Skin epidermis (tissue), 12 donors: Measurements from ENCODE around the gene LDAH.
"Not testable (repeated sequence)": the region's sequence is repeated elsewhere in the genome, so short reads cannot be mapped to it uniquely, and the experiment has no call there.

ENCODE experiments used
- H3K27ac ChIP-seq, 21 experiments: fragments of 200-600 bp; sonication (generic) in 11 of 21; one replicate each; pipeline ENCODE4 v1.5.0; 2020; ENCODE audit warnings: mild to moderate bottlenecking in 3 of 21, inconsistent platforms in 2 of 21, moderate library complexity in 2 of 21
- H3K4me3 ChIP-seq, 7 experiments: fragments of 200-600 bp; sonication (generic) in 2 of 7; one replicate each; pipeline ENCODE4 v1.5.0; 2020; ENCODE audit warnings: inconsistent platforms in 2 of 7, mild to moderate bottlenecking in 2 of 7, moderate library complexity in 1 of 7

LDAH gene

DNA sequence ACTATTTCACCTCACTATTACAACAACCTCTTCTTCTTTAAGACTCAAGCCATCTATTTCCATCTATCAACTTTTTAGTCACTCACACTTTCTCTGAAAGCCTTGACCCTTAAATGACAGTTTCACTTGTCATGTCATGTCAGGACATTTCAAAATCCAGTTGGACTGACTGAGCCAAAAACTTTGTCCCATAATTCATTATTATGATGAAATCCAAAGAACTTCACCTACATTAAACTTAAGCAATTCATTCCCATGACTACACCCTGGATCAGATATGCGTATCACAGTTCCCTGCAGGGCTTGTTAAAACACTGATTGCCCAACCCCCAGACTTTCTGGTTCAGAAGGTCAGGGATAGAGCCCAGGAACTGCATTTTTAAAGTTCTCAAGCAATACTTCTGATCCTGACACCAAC, 26.5 kb downstream of the LDAH start:
- H3K27ac ChIP-seq, result no peak overlapping the region
- no peak overlapping the region for H3K4me3 ChIP-seq

DNA sequence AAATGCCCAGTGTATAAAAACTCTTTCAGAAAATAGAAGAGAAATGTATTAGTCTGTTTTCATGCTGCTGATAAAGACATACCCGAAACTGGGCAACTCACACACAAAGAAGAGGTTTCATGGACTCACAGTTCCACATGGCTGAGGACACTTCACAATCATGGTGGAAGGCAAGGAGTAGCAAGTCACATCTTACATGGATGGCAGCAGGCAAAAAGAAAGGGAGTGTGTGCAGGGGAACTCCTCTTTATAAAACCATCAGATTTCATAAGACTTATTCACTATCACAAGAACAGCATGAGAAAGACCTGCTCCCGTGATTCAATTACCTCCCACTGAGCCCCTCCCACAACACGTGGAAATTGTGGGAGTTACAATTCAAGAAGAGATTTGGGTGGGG, 29.0 kb downstream of the LDAH start:
- H3K4me3 ChIP-seq, result not testable (repeated sequence)

DNA sequence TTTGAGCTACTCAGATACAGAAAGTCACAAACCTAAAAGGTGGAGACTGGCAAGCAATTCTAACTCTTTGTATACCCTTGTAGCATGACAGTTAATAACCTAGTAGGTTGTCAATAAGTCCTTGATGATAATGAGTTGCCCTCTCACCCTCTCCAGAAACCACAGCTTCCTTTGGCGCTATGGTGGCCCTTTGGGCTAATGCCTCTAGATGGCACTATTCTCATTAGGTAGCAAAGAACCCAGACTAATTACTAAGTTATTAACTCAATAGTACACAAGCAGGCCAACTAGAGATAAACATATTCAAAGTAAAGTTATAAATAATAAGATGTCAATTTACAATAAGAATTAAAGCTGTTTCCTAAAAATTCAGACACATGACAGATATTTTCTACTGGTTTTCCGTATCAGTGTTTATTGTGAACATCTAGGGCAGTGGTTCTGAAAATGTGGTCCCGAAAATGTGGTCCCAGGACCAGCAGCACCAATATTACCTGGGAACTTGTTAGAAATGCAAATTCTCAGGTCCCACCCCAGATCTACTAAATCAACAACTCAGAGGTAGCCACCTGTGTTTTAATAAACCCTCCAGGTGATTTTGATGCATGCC, 41.1 kb downstream of the LDAH start:
- Histone ChIP-seq H3K4me3 (no peak overlapping the region), H3K27ac (no peak overlapping the region)

More for the DNA sequence above, 29.0 kb downstream of the LDAH start:
- H3K27ac ChIP-seq, result not testable (repeated sequence)

DNA sequence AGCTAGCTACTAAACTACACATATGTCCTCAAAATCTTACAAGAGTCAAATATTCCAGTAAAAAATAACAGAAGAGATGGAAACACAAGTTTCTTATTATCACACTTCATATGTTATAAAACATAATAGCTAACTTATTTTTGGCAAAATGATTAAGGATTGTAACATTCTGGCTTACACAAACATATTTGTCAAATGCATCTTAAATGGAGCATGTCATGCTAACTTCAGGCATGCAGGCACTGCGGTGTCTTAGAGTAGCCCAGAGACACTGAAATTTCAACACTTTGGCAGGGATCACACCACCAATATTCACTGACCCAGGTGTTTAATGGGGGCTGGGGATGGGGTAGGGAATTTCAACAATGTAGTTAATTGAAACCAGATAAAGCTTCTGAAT, 51.6 kb downstream of the LDAH start:
- no peak overlapping the region for H3K27ac ChIP-seq

DNA sequence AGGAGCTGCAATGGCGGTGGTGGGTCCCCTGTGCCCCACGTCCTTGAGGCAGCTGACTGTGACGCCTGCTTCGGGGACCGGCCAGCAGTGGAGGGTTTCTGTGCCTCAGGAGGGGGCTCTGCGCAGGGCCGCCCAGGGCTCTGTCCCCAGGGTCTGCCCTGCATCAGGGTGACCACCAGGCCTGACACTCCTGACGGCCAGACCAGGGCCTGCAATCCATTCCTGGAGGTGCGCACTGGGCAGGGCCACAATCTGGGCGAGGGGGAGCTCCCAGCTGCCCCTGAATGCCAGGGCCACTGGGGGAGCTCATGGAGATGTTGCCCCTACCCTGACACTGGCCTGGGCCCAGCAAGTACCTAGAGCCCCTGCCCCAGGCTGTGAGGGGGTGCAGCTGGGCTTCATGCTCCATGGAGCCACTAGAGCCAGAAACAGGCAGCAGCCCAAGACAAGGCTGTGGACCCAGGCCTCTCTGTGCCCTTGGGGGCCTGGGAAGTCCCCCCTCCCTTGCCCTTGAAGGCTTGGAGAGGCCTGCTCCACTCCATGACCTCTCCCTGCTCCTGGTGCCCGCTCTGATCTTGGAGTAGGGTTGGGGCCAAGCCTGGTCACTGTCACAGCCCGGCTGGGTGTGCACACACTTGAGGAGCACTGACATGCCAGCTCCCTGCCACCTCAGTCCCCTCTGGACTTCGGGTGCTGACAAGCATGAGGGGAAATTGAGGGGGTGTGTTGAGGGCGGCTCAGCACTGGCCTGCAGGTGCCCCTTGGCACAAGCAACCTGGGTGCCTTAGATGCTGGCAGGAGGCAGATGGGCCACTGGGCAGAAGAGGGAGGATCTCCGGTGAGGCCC, 55.9 kb downstream of the LDAH start:
- Histone ChIP-seq H3K27ac (no peak overlapping the region), H3K4me3 (no peak overlapping the region)

More for the DNA sequence above, 51.6 kb downstream of the LDAH start:
- H3K4me3 ChIP-seq, result no peak overlapping the region

DNA sequence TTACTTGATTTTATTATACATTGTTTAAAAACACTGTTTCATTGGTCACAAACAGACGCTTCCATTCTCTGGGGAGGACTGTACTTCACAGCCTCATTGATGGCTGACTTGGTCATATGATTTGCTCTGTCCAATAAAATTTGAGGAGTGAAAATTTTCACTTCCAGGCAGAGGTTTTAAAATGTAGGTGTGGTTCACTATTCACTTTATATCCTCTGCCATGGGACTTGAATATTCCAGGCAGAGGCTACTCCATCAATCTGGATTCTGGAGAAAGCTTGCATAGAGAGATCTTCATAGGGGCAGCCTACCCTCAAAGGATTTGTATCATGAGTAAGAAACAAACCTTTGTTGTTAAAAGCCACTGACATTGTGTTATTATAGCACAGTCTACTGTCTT, 56.7 kb downstream of the LDAH start:
- Histone ChIP-seq H3K4me3 (no peak overlapping the region), H3K27ac (no peak overlapping the region)

DNA sequence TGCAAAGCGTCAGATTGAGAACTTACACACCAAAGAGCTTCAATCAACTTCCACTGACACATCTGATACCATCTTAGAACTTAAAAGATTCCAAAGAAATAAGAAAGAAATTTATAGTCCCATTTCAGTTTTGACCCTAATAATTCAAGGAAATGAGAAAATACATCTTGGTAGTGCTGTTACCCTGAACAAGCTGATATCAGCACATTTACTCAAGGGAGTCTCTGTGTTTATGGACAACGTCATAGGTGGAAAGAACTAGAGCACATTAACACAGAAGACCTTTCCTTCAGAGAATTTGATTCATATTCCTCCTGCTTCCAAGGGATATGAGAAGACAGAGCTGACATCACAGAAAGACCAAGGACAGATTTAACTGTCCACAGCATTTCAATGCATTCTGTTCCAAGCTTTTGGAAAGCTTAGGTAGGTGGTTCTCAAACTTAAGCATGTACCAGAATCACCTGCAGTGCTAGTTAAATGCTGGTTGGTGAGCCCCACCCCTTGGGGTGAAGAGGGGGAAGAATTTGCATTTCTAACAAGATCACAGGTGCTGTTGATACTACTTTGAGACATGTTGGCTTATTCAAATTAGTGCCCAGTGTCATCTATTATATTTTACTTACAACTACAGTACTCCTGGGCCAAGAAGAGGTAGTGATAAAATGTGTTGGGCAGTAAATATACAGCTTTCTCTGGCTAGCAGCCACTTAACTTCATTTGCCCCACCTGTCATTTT, 59.8 kb downstream of the LDAH start:
- H3K4me3 ChIP-seq, result no peak overlapping the region
- no peak overlapping the region for H3K27ac ChIP-seq

DNA sequence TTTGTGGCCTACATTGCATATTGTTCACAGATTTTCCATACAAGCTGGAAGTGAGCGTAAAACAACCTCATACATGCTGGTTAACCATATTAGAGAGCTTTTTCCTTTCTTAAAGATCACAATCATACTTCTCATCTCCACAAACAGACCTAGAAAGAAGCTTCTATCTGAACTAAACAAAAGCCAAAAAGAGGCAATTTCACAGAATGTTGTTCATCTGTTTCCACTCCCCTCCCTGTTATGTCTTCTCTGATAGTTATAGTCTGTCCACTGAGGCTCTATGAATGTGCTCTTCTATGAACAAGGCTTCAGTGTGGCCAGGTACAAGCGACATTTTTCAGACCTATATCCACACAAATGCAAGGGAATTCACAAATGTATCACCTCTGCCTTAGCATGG, 63.4 kb downstream of the LDAH start:
- Histone ChIP-seq H3K4me3 (no peak overlapping the region), H3K27ac (no peak overlapping the region)

DNA sequence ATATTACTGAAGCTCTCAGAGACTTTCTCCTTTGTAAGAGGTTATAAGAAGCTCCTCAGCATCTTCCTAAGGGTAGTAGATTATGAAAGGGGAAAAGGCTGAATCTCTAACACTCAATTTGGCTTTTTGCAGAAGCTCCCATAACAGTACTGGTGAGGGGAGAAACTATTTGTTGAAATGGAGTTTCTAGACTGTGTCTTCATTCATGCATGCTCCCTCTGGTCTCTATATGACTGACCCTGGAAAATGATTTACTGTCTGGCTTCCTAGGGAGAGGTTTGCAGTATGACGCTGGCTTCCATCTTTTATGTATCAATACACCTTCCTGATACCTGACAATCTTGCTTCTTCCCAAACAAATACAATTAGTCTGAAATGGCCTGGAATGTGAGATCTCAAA, 63.9 kb downstream of the LDAH start:
- H3K4me3 ChIP-seq, result no peak overlapping the region
- H3K27ac ChIP-seq, result no peak overlapping the region

DNA sequence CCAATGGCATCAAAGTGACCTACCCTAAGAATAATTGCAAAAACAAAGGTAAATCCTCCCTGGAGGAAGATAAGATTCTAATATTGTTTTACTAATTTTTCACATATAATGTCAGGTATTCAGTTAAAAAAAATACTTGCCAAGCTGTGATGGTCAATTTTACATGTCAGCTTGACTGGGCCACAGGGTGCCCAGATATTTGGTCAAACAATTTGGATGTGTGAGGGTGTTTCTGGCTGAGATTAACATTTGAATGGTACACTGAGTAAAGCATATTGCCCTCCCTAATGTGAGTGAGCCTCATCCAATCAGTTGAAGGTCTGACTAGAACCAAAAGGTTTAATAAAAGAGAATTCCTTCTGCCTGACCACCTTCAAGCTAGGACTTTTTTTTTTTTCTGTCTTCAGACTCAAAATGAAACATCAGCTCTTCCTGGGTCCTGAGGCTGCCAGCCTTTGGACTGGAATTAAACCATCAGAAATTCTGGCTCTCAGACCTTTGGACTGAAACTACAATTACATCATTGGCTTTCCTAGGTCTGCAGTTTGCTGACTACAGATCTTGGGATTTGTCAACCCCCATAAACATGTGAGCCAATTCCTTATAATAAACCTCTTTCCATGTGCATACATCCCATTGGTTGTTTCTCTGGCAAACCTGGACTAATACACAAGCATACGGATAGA, 65.4 kb downstream of the LDAH start:
- Histone ChIP-seq H3K4me3 (no peak overlapping the region), H3K27ac (no peak overlapping the region)

DNA sequence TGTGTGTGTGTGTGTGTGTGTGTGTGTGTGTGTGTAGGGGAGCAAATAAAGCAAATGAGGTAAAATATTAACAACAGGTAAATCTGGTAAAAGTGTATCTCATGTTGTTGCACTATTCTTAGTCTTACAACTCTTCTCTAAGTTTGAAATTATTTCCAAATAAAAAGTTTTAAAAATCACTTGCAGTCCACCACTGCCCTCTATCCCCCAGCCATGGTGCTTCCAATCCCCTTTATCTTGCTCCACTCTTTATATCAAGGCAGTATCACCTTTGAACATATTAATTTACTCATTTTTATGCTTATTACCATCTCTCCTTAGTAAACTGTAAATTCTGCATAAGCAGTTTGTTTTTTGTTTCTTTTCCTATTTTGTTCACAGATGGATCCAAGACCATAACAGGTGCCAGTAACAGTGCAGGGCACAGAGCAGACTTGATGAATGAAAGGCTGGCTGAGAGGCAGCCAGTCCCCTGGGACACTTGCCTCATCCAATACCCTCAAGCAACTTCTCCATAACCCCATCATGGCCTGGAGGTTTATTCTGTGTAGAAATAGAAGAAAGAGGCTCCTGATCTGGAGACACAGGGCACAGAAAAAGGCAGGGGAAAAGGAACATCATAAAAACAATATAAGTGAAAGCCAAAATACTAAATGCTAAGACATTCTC, 67.6 kb downstream of the LDAH start:
- no peak overlapping the region for H3K4me3 ChIP-seq
- H3K27ac ChIP-seq, result no peak overlapping the region

DNA sequence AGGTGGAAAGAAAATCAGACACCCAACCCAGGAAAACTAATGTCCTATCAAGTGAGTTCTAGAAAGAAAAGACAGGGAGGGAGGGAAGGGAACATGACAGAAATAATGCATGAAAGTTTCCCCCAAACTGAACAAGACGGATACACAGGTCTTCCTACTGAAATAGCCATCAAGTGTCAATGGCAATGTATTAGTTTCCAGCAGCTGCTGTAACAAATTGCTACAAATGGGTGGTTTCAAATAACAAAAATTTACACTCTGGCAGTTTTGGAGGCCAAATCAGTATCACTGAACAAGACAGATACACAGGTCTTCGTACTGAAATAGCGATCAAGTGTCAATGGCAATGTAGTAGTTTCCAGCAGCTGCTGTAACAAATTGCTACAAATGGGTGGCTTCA, 70.6 kb downstream of the LDAH start:
- no peak overlapping the region for H3K27ac ChIP-seq
- H3K4me3 ChIP-seq, result no peak overlapping the region

DNA sequence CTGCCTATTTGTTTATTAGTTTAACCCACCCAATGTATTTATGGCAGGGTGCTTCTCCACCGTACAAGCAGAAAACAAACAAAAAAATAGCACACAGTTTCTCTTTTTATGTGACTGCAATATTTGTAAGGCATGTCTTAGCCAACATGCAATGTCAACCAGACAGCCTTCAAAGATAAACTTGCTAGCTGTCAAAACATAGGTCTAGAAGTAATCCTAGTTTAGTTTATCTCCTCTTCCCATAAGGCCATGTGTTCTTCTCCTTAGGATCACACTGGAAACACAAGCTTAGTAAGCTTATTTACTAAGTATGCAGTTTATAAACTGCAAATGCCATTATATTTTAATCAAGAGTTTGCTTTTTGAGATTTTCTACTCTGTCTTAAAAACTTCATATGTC, 75.6 kb downstream of the LDAH start:
- H3K4me3 ChIP-seq, result no peak overlapping the region
- no peak overlapping the region for H3K27ac ChIP-seq

DNA sequence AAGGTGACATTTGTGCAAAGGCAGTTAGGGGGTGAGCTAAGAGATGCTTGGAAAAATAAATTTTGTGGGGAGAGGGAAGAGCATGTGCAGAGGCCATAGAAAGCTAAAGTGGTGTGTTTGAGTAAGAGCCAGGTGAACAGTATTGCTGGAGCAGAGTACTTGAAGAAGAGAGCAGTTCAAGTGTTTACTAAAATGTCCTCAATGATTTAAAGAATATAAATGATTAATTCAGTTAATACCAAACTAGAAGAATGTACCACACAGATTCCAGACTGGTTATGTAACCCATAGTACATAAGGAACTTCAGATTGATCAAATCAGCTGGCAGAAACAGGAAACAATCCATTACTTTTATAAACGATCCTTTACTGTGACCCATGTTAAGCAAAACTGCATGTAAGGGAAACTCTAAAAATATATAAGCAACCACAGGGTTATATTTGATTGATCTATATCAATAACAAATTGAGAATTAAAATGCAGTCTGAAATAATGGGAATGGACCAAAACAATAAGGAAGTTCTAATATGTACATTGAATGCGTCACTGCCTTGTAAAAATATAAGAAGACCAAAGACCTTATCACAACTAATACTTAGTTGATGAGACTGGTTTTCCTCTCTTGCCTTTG, 76.9 kb downstream of the LDAH start:
- no peak overlapping the region for H3K4me3 ChIP-seq
- no peak overlapping the region for H3K27ac ChIP-seq

DNA sequence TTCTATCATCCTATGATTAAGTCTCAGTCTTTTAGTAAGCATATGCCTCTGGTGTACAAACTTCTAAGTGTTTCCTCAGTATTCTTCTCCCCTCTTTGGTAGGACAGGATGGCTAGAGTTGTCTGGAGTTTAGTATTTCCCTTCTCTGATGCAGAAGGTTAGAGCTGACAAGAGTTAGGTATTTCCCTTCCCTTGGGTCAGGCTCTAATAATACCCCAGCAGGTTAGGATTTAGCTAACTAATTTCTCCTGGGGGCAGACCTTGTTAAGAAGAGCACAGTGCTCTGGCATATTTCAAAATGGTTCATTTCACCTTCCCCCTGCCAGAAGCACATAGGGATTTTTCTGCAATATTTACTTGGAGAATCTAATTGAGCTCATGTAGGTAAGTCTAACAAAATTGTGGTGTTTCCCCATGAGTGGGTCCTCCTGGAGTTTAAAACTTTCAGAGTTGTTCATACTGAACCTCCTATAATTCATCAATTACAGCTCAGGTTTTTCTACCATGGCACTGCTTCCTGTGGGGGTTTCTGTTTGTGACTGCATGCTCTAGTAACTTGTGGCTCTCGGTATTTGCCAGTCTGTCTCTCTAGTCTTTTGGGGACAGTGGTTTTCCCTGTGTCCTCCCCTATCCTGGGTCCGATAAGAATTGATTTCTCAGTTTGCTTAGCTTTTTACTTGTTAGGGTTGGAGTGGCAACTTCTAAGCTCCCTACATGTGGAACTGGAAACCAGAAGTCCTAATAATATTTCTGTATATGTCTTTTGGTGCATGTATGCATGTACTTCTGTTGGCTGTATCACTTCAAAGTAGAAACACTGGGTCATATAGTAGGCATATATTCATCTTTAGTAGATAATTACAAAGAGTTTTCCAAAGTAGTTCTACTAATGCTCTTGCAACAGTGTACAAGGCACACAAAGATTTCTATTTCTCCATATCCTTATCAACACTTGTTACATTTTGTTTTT, 78.2 kb downstream of the LDAH start:
- H3K4me3 ChIP-seq, result no peak overlapping the region

DNA sequence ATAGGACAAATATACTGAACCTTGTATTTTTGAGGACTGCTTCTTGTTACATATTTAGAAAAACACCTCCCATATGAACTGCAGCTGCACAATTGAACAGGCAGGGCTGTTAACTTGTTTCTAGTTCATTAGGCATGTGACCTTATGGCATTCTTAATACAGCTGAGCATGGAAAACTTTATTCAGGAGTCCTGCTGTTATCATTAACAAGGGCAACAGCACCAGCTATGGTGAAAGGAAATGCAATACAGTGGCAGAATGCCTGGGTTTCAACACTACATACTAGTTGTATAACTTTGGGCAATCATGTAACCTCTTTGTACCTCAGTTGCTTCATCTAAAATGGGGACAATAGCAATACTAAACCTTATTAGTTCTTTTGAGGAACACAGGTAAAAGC, 84.1 kb downstream of the LDAH start:
- no peak overlapping the region for H3K27ac ChIP-seq

More for the DNA sequence above, 78.2 kb downstream of the LDAH start:
- H3K27ac ChIP-seq, result no peak overlapping the region

DNA sequence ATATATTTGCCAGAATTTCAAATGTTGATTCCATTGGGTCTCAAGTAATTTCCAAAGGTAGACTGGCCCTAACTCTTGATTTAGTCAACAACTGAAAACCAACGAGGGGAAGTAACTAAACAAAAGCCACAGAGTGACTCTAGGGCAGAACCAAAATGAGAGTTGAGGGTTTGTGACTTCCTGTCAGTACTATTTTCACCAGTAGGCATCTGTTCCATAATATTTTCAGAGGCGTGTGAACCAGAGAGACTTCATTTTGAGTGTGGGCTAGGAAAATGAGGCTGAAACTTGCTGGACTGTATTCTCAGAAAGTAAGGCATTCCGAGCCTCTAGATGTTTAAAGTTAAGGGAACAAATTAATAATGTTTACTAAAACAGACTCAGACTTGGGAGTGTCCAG, 85.4 kb downstream of the LDAH start:
- Histone ChIP-seq H3K27ac (no peak overlapping the region), H3K4me3 (no peak overlapping the region)

More for the DNA sequence above, 84.1 kb downstream of the LDAH start:
- H3K4me3 ChIP-seq, result no peak overlapping the region

DNA sequence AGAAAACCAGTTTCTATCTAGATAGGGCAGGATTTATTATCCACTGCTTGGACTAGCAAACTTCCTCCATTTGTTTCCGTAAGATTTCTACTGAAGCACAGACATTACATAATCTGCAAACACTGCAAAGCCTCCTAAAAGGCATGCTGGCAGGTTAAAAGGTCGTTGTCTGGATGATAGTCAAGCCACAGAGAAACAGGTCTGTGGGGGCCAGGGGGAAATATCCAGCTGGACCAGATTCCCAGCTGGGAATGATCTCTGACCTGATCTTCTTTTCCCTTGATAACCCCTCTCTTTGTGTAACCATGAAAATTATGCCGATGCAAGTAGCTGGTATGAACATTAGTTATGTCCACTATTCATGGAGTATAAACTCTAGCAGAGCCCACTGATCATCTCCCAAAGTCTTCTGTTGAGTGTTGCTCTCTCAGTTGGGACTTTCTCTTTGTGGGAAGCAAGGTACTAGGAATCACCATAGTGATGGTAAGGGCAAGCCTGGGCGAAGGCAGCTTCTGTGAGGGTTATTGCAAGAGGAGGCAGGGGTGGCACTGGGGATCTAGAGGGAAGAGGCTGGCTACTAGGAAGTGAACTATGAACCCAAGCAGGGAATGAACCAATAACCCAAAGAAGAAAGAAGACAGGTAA, 94.7 kb downstream of the LDAH start:
- Histone ChIP-seq H3K4me3 (no peak overlapping the region), H3K27ac (no peak overlapping the region)
